Measurements from ENCODE around the gene C2CD2.

DNA sequence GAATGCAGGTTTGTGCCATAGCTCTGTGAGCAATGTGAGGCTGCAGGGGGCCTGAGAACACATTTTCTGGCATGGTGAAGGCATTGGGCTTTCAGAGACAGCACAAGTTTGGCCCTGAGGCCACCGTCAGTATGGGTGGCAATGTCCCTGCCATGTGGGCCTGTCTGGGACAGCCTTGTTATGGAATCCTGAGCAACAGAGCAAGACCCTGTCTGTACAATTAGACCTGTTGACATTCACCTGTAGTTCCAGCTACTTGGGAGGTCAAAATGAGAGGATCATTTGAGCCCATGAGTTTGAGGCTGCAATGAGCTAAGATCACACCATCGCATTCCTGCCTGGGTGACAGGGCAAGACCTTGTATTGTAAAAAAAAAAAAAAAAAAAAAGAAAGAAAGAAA, 110.2 kb downstream of the C2CD2 start:
- TF ChIP-seq, protein P1, sequence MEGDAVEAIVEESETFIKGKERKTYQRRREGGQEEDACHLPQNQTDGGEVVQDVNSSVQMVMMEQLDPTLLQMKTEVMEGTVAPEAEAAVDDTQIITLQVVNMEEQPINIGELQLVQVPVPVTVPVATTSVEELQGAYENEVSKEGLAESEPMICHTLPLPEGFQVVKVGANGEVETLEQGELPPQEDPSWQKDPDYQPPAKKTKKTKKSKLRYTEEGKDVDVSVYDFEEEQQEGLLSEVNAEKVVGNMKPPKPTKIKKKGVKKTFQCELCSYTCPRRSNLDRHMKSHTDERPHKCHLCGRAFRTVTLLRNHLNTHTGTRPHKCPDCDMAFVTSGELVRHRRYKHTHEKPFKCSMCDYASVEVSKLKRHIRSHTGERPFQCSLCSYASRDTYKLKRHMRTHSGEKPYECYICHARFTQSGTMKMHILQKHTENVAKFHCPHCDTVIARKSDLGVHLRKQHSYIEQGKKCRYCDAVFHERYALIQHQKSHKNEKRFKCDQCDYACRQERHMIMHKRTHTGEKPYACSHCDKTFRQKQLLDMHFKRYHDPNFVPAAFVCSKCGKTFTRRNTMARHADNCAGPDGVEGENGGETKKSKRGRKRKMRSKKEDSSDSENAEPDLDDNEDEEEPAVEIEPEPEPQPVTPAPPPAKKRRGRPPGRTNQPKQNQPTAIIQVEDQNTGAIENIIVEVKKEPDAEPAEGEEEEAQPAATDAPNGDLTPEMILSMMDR (IDR thresholded peaks at IDR 0.05) = no peak
- TF ChIP-seq POLR2A (IDR thresholded peaks at IDR 0.05) = no peak
